ENCODE measurements around the gene PTPN22. TPM values are rescaled to one million over a fixed set of nuclear protein-coding genes. Genes with fewer than 3 reads are reported as not detected.

Gene PTPN22
- total RNA-seq, result under 0.01 and 2.0 TPM in 2 replicates

DNA sequence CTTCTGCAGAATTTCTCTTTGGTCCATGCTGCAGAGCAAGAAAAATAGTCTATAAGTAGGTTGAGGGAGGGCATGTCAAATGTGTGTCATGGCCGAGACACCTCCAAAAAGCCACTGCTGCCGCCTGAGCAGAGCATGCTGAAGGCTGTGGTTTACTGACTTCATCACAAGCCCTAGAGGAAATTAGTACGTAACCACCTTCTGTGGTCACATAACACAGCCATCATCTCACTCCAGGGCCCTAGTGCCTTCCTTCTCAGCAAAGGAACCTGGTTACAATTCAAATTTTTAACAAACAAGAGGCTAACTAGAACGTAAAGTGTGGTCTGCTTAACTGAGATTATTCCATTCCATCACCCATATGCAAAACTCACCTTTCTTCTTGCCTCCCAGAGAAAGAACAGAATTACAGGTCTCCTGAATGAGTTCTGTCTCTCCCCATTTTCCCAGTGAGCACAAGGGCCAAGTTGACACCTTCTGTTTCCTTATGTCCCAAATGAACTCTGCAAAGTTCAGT, at the start of gene PTPN22:
PTPN22 (minus strand) TSS at position 116 of the 517 bp plus-strand sequence.

DNA sequence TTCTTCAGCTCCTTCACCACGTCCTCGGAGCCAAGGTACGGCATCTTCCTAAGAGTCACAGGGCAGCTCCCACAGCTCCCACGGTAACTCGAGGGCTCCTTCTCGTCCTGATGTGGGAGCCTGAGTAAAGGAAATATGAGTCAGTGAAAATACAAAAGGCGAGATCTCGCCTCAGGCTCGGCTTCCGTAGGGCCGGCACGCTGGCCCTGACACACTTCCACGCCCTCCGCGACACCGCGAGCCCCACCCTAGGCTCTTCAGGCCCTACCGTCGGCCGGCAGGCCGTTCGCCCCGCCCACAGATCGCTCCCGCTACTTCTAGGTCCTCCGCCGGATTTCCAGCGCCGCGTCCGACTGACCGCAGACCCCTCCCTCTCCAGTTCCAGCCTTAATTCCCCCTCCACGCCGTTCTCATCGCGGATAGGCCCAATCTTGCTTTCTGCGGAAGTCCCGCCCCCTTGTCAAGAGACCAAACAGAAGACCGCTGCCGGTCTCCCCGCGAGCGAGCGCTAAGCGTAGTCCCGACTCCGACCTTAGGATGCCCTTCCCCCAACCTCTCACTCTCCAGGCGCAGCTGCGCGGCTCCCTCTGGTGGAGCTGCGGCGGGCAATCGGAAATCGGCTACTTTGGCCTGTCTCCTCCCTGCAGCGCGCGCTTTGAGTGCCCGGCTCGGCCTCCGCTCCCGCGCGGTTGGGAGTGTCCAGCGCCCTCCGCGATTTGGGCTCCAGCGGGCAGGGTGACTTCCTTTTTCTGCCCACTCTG, 33.3 kb upstream of the PTPN22 start, which contains the start of the genes AP4B1 and DCLRE1B:
AP4B1 (minus strand) TSS at position 126 of the 761 bp plus-strand sequence; CDS start at position 44, 82 bp downstream.
DCLRE1B (plus strand) TSS at position 653 of the 761 bp plus-strand sequence. CDS start 261 bp downstream, outside the sequence.

DNA sequence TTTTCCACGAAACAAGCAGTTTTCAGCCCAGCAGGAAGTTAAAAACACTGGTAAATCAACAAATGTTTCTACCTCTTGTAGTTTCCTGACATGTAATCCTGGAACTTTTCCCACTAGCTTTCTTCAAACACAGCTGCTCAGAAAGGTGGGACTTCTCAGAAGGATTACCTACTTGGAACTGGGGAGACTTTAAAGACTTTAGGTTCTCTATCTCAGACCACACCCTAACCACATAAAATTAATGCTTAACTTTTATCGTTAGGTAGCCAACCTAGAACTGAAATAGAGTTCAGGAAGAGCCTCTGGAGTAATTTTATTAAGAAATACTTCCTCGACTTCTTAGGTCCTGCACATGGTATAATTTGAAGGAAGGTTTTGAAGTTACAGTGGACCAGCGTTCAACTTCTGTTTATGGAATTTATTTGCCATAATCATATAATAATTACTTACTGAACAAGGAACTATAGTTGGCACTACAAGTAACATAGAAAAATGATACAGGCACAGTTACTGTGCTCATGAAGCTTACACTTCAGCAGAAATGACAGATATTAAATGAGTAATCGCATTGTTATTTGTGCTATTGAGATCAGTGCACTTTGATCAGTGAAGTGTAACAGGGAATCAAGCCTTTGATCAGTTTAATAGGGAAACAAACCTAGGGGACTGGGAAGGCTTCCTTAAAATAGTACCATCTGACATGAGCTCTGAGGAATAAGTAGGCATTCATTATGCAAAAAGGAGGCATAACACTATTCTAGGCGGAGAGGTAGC, 16.1 kb upstream of the PTPN22 start, which contains the start of gene BCL2L15:
BCL2L15 (minus strand) TSS at position 180 of the 774 bp plus-strand sequence. CDS start 206 bp downstream, outside the sequence.

DNA sequence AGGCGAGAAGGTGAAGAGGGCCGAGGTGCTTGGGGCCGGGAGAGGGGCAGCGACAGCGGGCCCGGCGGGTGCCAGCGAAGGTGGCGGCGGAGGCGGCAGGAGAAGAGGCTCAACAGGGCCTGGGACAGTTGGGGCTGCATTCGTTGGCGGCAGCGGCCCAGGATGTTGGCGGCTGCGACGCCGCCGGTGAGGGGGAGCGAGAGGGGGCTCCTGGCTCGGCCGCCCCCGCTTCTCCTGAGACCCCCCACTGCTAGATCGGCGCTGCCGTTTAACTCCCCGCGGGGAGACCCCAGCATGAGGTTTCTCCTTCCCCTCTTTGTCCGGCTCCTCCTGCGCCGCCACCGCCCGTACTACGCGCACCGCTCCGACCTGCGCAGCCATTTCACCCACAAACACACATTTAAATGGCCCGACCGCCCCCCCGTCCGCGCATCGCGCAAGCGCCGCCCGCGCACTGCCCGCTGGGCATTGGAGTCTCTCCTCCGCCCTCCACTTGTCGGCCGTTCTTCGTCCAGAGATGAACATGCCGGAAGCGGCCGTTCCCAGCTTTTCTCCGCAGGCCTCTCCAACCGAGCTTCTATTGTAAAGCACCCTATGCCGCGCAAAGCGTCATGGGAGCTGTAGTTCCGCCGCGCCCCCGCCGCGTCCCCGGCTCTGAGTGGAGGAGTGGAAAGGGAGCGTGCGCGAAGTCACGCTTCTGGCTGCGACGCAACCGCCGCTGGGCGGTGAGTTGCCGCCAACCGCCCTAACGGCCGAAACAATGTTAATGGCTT, 59.4 kb downstream of the PTPN22 start, which contains the start of gene RSBN1:
RSBN1 (minus strand) TSS at position 589 of the 773 bp plus-strand sequence; CDS start at position 525, 64 bp downstream.

Other genes starting within 250 kb of the PTPN22 start
- 53.8 and 56.9 TPM in 2 replicates for gene PHTF1, start 112.2 kb downstream of the PTPN22 start, total RNA-seq
- 11.8 and 16.0 TPM in 2 replicates for gene RSBN1, start 59.2 kb downstream of the PTPN22 start, total RNA-seq
- gene BCL2L15, start 15.9 kb upstream of the PTPN22 start, total RNA-seq, result under 0.01 and 0.14 TPM in 2 replicates
- gene AP4B1, start 33.1 kb upstream of the PTPN22 start, total RNA-seq, result 13.8 and 14.6 TPM in 2 replicates
- 1.3 and 13.3 TPM in 2 replicates for gene DCLRE1B, start 33.6 kb upstream of the PTPN22 start, total RNA-seq
- 21.0 and 33.8 TPM in 2 replicates for gene HIPK1, start 57.6 kb upstream of the PTPN22 start, total RNA-seq
- gene OLFML3, start 107.8 kb upstream of the PTPN22 start, total RNA-seq, result 77.6 and 238 TPM in 2 replicates

Measured in placental pericyte (primary cell).